GM18861 (cell line): ENCODE measurements around the gene GSK3B.

Experiments
- ATAC-seq: cut with Tn5 transposase; IDR thresholded peaks from one replicate; pipeline ENCODE4 v1.9.1; 2021; ENCODE audit not compliant: unreplicated experiment

The GSK3B gene

GRCh38 chr3:119945291-119945690 lies 149.0 kb downstream of the GSK3B start:
- ATAC-seq: no peak

- peak; percentile 56 for ATAC-seq
Observed at GRCh38 chr3:119944091-119944490, 150.2 kb downstream of the GSK3B start.

- no peak for ATAC-seq
Observed at GRCh38 chr3:119939077-119939476, 155.2 kb downstream of the GSK3B start.

GRCh38 chr3:119937229-119937628 lies 157.0 kb downstream of the GSK3B start:
- ATAC-seq: peak; percentile 95

DNA sequence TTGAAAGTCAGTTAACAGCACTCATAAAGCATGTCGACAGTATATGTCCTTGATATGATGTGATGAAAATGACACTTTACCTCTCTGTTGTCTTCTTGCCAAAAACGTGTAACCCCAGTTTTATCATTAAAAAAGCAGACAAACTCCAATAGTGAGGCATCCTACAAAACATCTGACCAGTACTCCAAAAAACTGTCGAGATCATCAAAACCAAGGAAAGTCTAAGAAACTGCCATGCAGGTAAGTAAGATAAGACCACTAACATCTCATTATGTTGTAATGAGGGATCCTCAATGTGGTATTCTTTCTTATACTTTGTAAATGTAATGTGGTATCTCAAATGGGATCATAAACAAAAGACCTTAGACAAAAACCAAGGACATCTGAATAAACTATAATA lies 160.0 kb downstream of the GSK3B start:
- ATAC-seq: no peak

DNA sequence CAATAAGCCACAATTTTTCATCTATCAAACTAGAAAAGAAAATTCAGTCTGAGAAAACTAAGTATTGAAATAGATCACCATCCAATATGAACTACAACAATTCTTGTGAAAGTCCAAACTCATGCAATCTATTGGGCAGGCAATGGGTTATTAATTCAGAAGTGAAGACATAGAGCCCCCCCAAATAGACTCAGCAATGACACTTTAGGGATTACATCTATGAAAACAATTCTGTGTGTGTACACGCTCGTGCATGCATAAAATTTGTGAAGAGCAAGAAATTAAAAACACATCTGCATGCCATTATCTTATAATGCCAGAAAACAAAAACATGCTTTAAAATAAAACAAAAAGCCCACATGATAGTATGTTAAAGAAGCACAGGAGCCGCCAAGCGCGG lies 161.0 kb downstream of the GSK3B start:
- ATAC-seq: no peak

DNA sequence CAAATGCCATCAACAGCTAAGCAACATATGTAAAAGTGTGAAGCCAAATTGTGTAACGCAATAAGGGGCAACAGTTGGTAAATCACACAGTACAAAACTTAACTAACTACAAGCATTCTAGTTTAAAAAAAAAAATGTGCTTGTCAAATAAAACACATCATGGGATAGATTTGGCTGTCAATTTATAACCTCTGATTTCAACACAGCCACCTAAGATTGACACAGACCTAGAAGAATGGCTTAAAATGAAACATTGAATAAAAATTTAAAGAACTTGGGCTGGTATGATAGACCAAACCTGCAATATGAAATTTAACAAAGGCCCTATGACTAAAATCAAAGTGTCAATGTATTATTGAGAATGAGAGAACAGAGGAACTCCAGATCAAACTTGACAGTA lies 164.0 kb downstream of the GSK3B start:
- ATAC-seq: no peak

GRCh38 chr3:119927190-119927589 lies 167.1 kb downstream of the GSK3B start:
- ATAC-seq: no peak

DNA sequence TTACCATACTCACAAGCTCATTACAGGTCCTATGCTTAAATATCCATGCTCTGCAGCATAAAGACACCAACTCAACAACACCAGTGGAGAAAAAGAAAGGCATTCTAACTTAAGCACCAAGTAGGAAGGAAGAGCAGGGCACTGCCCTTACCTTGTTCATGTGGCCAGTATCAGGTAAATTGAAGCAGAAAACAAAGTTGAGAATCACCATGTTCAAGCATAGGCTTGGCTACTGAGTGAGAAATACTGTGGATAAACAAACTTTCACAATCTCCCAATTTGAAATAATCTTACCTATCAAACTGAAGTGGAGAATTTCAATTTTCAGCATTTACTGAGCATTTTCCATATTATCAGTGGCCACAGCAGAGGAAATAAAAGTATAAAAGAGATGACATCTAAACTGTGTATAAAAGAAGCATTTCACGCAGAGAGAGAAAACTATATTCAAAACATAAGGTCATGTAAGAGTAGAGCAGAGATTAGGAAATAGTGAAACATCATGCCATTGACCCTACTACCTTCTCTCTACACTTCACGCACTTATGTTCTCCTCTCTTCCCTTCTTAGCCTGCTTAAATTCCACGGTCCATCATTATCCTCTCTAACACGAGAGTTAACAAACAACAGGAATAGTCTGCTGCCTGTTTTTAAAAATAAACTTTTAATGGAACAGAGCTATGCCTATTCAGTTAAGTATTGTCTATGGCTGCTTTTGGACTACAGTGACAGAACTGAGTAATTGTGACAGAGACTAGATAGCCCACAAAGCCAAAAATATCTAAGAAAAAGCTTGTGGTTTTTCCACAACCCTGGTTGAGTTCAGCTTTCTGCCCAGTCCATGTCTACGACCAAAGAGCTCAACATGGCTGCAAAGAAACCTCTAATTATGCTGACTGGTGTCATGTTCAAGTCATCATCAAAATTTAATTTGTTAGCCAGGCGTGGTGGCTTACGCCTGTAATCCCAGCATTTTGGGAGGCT lies 169.8 kb downstream of the GSK3B start:
- ATAC-seq: no peak

DNA sequence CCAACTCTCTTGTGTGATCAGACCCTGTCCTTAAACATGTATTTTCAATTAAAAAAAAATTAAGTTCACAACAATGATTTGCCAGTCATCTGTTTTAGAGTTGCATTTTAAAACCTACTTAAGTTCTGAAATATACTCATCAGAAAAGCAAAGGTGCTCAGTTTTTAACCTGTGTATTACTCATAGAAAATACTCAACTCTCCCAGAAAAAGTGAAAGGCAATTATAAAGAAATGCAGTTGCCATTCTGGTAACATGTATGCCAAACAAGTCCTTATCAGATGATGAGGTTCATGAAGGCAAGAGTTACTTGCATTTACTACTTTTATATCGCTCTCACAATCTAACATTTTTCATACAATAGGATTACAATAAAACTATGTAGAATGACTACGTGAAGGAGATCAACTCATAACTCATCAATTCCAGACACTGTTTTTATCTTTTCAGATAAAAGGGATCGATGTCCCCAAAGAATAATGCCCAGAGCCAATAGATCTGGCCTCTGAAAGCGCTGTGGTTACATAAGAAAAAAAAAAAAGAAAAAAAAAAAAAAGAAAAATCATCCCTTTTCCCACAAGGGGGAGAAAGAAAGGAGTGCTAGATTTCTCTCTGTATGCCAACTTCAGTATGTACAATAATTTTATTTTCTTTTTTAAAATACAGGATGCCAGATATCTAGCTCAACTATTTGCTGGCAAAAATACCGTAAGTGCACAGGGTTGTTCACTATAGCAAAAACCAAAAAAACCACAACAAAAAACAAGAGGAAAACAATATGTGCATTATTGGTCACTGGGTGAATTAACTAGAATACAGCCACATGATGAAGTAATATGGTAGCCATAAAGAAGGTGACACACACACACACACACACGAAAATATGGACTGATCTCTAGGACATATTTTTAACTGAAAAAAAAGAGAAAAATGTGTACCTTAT lies 175.0 kb downstream of the GSK3B start:
- ATAC-seq: no peak

- ATAC-seq: no peak
Observed at GRCh38 chr3:119913021-119913420, 181.2 kb downstream of the GSK3B start.

DNA sequence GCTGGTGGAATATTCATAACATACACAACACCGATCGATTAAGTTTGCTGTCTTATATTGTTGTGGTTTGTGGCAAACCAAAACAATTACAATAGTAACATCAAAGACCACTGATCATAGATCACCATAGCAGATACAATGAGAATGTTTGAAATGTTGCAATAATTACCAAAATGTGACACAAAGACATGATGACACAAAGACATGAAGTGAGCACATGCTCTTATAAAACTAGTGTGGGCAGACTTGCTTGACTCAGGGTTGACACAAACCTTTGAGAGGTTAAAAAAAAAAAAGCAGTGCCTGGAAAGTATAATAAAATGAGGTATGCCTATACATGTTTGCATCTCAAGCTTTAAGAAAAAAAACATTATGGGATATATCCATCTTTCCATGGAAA lies 182.0 kb downstream of the GSK3B start:
- no peak for ATAC-seq

- ATAC-seq: peak; percentile 54
Observed at GRCh38 chr3:119911748-119912147, 182.5 kb downstream of the GSK3B start.

DNA sequence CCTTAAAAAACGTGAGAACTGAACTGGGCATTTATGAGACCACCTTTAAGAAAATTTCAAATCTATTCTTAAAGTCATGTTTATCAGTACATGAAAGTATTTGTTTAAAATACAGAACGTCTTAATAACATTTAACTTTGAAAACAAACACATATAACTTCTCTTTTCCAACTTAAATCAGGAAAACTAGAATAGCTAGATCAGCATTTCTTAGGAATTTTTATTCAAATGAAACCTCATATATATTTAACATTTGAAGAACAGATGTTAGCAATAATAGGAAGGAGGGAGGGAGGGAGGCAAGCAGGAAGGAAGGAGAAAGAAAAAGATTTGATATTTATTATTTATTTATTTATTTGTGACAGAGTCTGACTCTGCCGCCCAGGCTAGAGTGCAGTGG lies 192.2 kb downstream of the GSK3B start:
- no peak for ATAC-seq

DNA sequence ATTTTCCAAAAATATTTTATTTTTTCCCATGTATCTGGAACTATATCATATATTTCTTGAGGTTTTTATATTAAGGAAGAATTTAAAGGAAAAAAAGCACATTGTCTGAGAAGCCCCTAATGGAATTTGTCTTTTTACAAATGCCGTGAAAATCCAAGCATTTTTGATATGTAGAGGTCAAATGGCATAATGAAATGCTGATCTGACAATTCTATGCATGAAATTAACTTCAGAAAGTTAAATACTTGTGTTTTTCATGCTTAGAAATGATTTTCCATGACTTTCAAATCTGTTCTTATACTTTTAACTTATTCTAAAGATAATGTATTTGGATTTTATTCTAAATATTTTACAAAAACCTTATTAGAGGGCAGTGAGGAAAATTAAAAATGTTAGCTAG lies 193.1 kb downstream of the GSK3B start:
- ATAC-seq: no peak

DNA sequence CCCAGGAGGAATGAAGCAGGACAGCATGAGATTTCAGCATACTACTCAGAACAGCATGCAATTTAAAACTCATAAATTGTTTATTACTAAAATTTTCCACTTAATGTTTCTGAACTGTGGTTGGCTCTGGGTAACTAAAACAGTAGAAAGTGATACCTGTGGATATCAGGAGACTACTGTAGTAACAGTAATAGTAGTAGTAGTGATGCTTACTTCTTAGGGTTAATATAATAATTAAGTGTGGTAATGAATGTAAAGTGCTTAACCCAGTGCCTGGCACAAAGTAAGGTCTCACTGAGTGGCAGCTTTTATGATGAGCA lies 195.1 kb downstream of the GSK3B start:
- ATAC-seq: no peak

DNA sequence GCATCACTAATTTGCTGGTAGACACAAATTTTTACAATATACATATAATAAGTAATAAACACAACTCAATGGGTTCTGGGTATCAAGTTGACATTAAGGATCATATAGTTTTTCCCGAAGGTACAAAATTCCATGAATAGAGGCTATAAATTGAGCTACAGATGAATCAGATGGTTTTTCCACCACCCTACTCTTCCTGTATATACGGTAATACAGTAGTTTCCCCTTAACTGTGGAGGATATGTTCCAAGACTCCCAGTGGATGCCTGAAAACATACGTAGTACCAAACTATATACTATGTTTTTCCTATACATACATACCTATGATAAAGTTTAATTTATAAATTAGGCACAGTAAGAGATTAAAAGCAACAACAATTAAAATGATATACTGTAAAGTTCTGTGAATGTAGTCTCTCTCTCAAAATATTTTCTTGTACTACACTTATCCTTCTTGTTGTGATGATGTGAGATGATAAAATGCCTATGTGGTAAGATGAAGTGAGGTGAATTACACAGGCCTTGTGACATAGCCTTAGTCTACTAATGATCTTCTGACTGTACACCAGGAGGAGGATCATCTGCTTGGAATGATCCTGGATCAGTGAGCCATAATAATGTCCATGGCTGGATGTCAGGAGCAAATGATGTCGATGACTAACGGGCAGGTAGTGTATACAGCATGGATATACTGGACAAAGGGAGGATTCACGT lies 195.6 kb downstream of the GSK3B start:
- ATAC-seq: no peak

- no peak for ATAC-seq
Observed at GRCh38 chr3:119894195-119894594, 200.1 kb downstream of the GSK3B start.

DNA sequence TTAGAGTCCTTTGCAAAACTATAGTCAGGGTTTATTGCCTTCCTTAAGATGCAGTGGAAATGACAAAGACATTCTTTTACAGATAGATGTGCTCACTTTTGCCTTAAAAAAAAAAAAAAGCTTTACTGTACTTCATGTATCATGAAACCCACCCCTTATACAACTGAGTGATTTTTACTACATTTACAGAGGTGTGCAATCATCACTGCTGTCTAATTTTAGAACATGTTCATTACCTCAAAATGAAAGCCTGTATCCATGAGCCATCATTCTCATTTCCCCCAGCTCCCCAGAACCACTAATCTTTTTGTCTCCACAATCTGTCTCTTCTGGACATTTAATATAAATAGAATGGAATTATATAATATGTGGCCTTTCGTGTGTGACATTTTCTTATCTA lies 200.5 kb downstream of the GSK3B start:
- no peak for ATAC-seq

DNA sequence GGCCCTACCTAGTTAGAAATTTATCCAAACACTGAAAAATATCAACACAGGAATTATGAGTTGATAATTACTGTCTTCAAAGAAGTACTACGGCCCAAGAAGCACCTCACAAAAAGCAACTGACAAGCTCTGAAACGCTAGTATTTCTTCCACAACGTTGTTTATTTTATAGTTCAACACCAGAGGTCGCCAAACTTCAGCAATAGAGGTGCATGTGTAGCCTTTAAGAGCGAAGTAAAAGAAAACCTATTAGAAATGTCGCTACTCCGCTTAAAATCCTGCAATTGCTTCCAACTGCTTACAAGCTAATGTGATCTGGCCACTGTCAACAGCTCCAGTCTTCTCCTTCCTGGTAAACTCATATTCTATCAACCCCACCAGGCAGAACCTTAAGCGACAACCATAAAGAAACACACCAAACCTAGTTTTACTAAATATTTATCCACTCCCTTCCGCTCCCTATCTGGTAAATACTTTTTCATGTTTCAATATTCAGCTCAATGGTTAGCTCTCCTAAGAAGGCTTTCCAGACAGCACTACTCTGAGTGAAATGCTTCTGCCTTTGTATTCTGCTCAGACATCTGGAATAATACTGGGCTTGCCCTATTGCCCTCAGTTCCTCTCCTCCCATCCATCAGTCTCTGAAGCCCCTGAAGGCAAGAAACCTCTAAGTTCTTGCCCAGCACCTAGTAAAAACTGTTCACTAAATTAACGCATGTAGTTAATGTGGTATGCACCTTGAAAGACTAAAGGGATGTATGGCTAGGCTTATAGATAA lies 202.1 kb downstream of the GSK3B start:
- peak; percentile 75 for ATAC-seq
